Measurements from ENCODE around the gene OR13C2. TPM values are rescaled to one million over a fixed set of nuclear protein-coding genes. Genes with fewer than 3 reads are reported as not detected.

Gene OR13C2
- total RNA-seq, 1 experiment from 2014 or later, result not detected

- Histone ChIP-seq H3K79me2 (ENCODE audit: insufficient read depth, low read length) (no peaks in the 10 kb centered on the region), H2AFZ (ENCODE audit: low read depth, low read length, poor library complexity, severe bottlenecking) (no peak overlapping the region), H4K20me1 (ENCODE audit: insufficient read depth) (no peaks in the 10 kb centered on the region), H3K4me1 (ENCODE audit: control insufficient read depth in 1 of 2, insufficient read depth in 2 of 2, low read length in 2 of 2) (no peaks in the 10 kb centered on the region), H3K36me3 (ENCODE audit: control insufficient read depth in 1 of 2, insufficient read depth in 2 of 2, low read length in 2 of 2) (no peaks in the 10 kb centered on the region), H3K4me3 (replicated peaks in 1 of 2; ENCODE audit: low read depth in 1 of 2, low read length in 2 of 2) (no peak overlapping the region), H3K27me3 (ENCODE audit: insufficient read depth, low read length) (no peaks in the 10 kb centered on the region), H3K27ac (ENCODE audit: low read depth, low read length) (no peak overlapping the region), H3K4me2 (ENCODE audit: low read length) (no peak overlapping the region), H3K9ac (ENCODE audit: low read length) (no peak overlapping the region), H3K9me2 (ENCODE audit: insufficient read depth) (no peaks in the 10 kb centered on the region), H3K9me3 (ENCODE audit: control insufficient read depth in 1 of 2, insufficient read depth in 1 of 2, low read depth in 1 of 2, low read length in 2 of 2) (no peaks in the 10 kb centered on the region)
- no peak for DNase-seq (ENCODE audit: low read depth, low spot score)
- no TSS peak for BruUV-seq (replicated peaks)
- ATAC-seq, result no peak
- ChIA-PET POLR2A (no interaction called here), CTCF (no interaction called here), RAD21 (ENCODE audit: low non-redundant PET in 1 of 2, low total read pairs in 2 of 2, uncharacterized antibody in 2 of 2, unreplicated experiment in 2 of 2) (no interaction called here)
- intact Hi-C loops (cut with micrococcal nuclease), result no loop called here
- TF ChIP-seq POLR2A (IDR thresholded peaks at IDR 0.05; ENCODE audit: borderline replicate concordance, extremely low read depth, insufficient read depth, insufficient read length) (no peak), SIN3A (IDR thresholded peaks at IDR 0.05; ENCODE audit: low read depth) (no peak), CBX3 (IDR thresholded peaks at IDR 0.05; ENCODE audit: low read depth) (no peak), EZH2phosphoT487 (IDR thresholded peaks at IDR 0.05; ENCODE audit: borderline replicate concordance) (no peak), EZH2 (IDR thresholded peaks at IDR 0.05) (no peak), FOSL1 (IDR thresholded peaks at IDR 0.05; ENCODE audit: low read depth) (no peak), ZNF274 (IDR thresholded peaks at IDR 0.05; ENCODE audit: low read depth, low read length) (no peak), SP1 (IDR thresholded peaks at IDR 0.05; ENCODE audit: low read depth) (no peak), YY1 (IDR thresholded peaks at IDR 0.05; ENCODE audit: extremely low read depth, insufficient replicate concordance, low read depth, low read length) (no peak), ELF1 (IDR thresholded peaks at IDR 0.05; ENCODE audit: borderline replicate concordance, low read depth) (no peak), EGR1 (IDR thresholded peaks at IDR 0.05; ENCODE audit: low read depth) (no peak), POLR2AphosphoS5 (IDR thresholded peaks at IDR 0.05; ENCODE audit: low read depth, low read length) (no peak)
- TF ChIP-seq, protein P1, sequence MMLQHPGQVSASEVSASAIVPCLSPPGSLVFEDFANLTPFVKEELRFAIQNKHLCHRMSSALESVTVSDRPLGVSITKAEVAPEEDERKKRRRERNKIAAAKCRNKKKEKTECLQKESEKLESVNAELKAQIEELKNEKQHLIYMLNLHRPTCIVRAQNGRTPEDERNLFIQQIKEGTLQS (IDR thresholded peaks at IDR 0.05), result no peak
- TF ChIP-seq, protein P2, sequence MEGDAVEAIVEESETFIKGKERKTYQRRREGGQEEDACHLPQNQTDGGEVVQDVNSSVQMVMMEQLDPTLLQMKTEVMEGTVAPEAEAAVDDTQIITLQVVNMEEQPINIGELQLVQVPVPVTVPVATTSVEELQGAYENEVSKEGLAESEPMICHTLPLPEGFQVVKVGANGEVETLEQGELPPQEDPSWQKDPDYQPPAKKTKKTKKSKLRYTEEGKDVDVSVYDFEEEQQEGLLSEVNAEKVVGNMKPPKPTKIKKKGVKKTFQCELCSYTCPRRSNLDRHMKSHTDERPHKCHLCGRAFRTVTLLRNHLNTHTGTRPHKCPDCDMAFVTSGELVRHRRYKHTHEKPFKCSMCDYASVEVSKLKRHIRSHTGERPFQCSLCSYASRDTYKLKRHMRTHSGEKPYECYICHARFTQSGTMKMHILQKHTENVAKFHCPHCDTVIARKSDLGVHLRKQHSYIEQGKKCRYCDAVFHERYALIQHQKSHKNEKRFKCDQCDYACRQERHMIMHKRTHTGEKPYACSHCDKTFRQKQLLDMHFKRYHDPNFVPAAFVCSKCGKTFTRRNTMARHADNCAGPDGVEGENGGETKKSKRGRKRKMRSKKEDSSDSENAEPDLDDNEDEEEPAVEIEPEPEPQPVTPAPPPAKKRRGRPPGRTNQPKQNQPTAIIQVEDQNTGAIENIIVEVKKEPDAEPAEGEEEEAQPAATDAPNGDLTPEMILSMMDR (IDR thresholded peaks at IDR 0.05 in 2 of 3, conservative IDR thresholded peaks at IDR 0.05 in 1 of 3; ENCODE audit: borderline replicate concordance in 1 of 3, insufficient read depth in 1 of 3, low read depth in 2 of 3, low read length in 2 of 3), result no peak
- TF ChIP-seq, protein P3, sequence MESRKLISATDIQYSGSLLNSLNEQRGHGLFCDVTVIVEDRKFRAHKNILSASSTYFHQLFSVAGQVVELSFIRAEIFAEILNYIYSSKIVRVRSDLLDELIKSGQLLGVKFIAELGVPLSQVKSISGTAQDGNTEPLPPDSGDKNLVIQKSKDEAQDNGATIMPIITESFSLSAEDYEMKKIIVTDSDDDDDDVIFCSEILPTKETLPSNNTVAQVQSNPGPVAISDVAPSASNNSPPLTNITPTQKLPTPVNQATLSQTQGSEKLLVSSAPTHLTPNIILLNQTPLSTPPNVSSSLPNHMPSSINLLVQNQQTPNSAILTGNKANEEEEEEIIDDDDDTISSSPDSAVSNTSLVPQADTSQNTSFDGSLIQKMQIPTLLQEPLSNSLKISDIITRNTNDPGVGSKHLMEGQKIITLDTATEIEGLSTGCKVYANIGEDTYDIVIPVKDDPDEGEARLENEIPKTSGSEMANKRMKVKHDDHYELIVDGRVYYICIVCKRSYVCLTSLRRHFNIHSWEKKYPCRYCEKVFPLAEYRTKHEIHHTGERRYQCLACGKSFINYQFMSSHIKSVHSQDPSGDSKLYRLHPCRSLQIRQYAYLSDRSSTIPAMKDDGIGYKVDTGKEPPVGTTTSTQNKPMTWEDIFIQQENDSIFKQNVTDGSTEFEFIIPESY (IDR thresholded peaks at IDR 0.05; ENCODE audit: extremely low read depth, insufficient replicate concordance, low read length), result no peak
Measured at GRCh38 chr9:104589626-104590025, 15.8 kb downstream of the OR13C2 start.

All from HCT116 (cell line).